Measurements from ENCODE around the gene FAM193B. TPM values are rescaled to one million over a fixed set of nuclear protein-coding genes. Genes with fewer than 3 reads are reported as not detected.

FAM193B gene
- polyA plus RNA-seq, 2 donors, result 42.2 to 141 TPM

GRCh38 chr5:177520916-177521513, 33.3 kb downstream of the FAM193B start:
- WGBS, 2 donors, result 63 to 86% methylated on average over 2 of the region's 2 CpGs
- Histone ChIP-seq H3K27me3 (ENCODE audit: control insufficient read depth in 1 of 2, insufficient read depth in 2 of 2, low read length in 2 of 2) (no peaks in the 10 kb centered on the region), H3K36me3 (ENCODE audit: control insufficient read depth in 2 of 2, insufficient read depth in 2 of 2, low read length in 1 of 2) (peaks cover 24 to 39% of the 10 kb centered on the region in 2 donors)

GRCh38 chr5:177520271-177520670, 34.1 kb downstream of the FAM193B start:
- Histone ChIP-seq H3K9me3 (ENCODE audit: control insufficient read depth in 2 of 2, insufficient read depth in 1 of 2, low read depth in 1 of 2, low read length in 1 of 2) (no peaks in the 10 kb centered on the region), H3K27me3 (ENCODE audit: control insufficient read depth in 1 of 2, insufficient read depth in 2 of 2, low read length in 2 of 2) (no peaks in the 10 kb centered on the region), H3K27ac (ENCODE audit: low read depth in 2 of 2, low read length in 1 of 2) (no peak overlapping the region), H3K36me3 (ENCODE audit: control insufficient read depth in 2 of 2, insufficient read depth in 2 of 2, low read length in 1 of 2) (peaks cover 23 to 34% of the 10 kb centered on the region in 2 donors), H3K4me3 (ENCODE audit: low read depth in 1 of 2, low read length in 2 of 2) (no peak overlapping the region), H3K4me1 (ENCODE audit: control insufficient read depth in 2 of 2, insufficient read depth in 2 of 2, low read length in 1 of 2) (peaks cover 3 to 8% of the 10 kb centered on the region in 2 donors)
- WGBS, 2 donors, result 90 to 93% methylated on average over 3 of the region's 3 CpGs

More at GRCh38 chr5:177520916-177521513, 33.3 kb downstream of the FAM193B start:
- Histone ChIP-seq H3K27ac (ENCODE audit: low read depth in 2 of 2, low read length in 1 of 2) (no peak overlapping the region), H3K9me3 (ENCODE audit: control insufficient read depth in 2 of 2, insufficient read depth in 1 of 2, low read depth in 1 of 2, low read length in 1 of 2) (no peaks in the 10 kb centered on the region), H3K4me1 (ENCODE audit: control insufficient read depth in 2 of 2, insufficient read depth in 2 of 2, low read length in 1 of 2) (peaks cover 3% of the 10 kb centered on the region in 2 donors), H3K4me3 (ENCODE audit: low read depth in 1 of 2, low read length in 2 of 2) (no peak overlapping the region)

- Histone ChIP-seq H3K27me3 (ENCODE audit: control insufficient read depth in 1 of 2, insufficient read depth in 2 of 2, low read length in 2 of 2) (no peaks in the 10 kb centered on the region), H3K9me3 (ENCODE audit: control insufficient read depth in 2 of 2, insufficient read depth in 1 of 2, low read depth in 1 of 2, low read length in 1 of 2) (no peaks in the 10 kb centered on the region), H3K4me1 (ENCODE audit: control insufficient read depth in 2 of 2, insufficient read depth in 2 of 2, low read length in 1 of 2) (peaks cover 4 to 8% of the 10 kb centered on the region in 2 donors), H3K36me3 (ENCODE audit: control insufficient read depth in 2 of 2, insufficient read depth in 2 of 2, low read length in 1 of 2) (peaks cover 22 to 37% of the 10 kb centered on the region in 2 donors), H3K27ac (ENCODE audit: low read depth in 2 of 2, low read length in 1 of 2) (no peak overlapping the region), H3K4me3 (ENCODE audit: low read depth in 1 of 2, low read length in 2 of 2) (no peak overlapping the region)
- 81 to 89% methylated on average over 13 of the region's 13 CpGs for WGBS, 2 donors
Observed at GRCh38 chr5:177519463-177520235, 34.7 kb downstream of the FAM193B start.

- Histone ChIP-seq H3K36me3 (ENCODE audit: control insufficient read depth in 2 of 2, insufficient read depth in 2 of 2, low read length in 1 of 2) (peaks cover 27 to 52% of the 10 kb centered on the region in 2 donors), H3K9me3 (ENCODE audit: control insufficient read depth in 2 of 2, insufficient read depth in 1 of 2, low read depth in 1 of 2, low read length in 1 of 2) (no peaks in the 10 kb centered on the region)
- WGBS, 2 donors, result 0 to 1% methylated on average over 93 to 96 of the region's 96 CpGs
Observed at GRCh38 chr5:177516601-177517568, 37.5 kb downstream of the FAM193B start, which contains the start of gene DDX41. Gene DDX41, minus strand, starts transcription at chr5:177516961. Its CDS starts 16 bp downstream, at chr5:177516945.

GRCh38 chr5:177515580-177515979, 38.8 kb downstream of the FAM193B start:
- peaks cover 27 to 52% of the 10 kb centered on the region in 2 donors for H3K36me3 ChIP-seq (ENCODE audit: control insufficient read depth in 2 of 2, insufficient read depth in 2 of 2, low read length in 1 of 2)

More at GRCh38 chr5:177516601-177517568, 37.5 kb downstream of the FAM193B start, which contains the start of gene DDX41:
- Histone ChIP-seq H3K4me3 (ENCODE audit: low read depth in 1 of 2, low read length in 2 of 2) (peak within 1 kb of the TSS; percentile 73 to 97), H3K4me1 (ENCODE audit: control insufficient read depth in 2 of 2, insufficient read depth in 2 of 2, low read length in 1 of 2) (peaks cover 5 to 8% of the 10 kb centered on the region in 2 donors), H3K27me3 (ENCODE audit: control insufficient read depth in 1 of 2, insufficient read depth in 2 of 2, low read length in 2 of 2) (no peaks in the 10 kb centered on the region), H3K27ac (ENCODE audit: low read depth in 2 of 2, low read length in 1 of 2) (peak within 1 kb of the TSS; percentile 76 to 96)

GRCh38 chr5:177514541-177514940, 39.8 kb downstream of the FAM193B start:
- H3K36me3 ChIP-seq (ENCODE audit: control insufficient read depth in 2 of 2, insufficient read depth in 2 of 2, low read length in 1 of 2), result peaks cover 25 to 48% of the 10 kb centered on the region in 2 donors

More at GRCh38 chr5:177515580-177515979, 38.8 kb downstream of the FAM193B start:
- peaks cover 3 to 8% of the 10 kb centered on the region in 2 donors for H3K4me1 ChIP-seq (ENCODE audit: control insufficient read depth in 2 of 2, insufficient read depth in 2 of 2, low read length in 1 of 2)
- no peaks in the 10 kb centered on the region for H3K27me3 ChIP-seq (ENCODE audit: control insufficient read depth in 1 of 2, insufficient read depth in 2 of 2, low read length in 2 of 2)
- no peaks in the 10 kb centered on the region for H3K9me3 ChIP-seq (ENCODE audit: control insufficient read depth in 2 of 2, insufficient read depth in 1 of 2, low read depth in 1 of 2, low read length in 1 of 2)
- H3K4me3 ChIP-seq (ENCODE audit: low read depth in 1 of 2, low read length in 2 of 2), result peak overlapping the region in 1 of 2 donors; percentile 73
- 87% methylated on average over 7 of the region's 7 CpGs for WGBS, 2 donors
- no peak overlapping the region for H3K27ac ChIP-seq (ENCODE audit: low read depth in 2 of 2, low read length in 1 of 2)

GRCh38 chr5:177513500-177513899, 40.9 kb downstream of the FAM193B start:
- H3K4me1 ChIP-seq (ENCODE audit: control insufficient read depth in 2 of 2, insufficient read depth in 2 of 2, low read length in 1 of 2), result peaks cover 3 to 8% of the 10 kb centered on the region in 2 donors
- H3K4me3 ChIP-seq (ENCODE audit: low read depth in 1 of 2, low read length in 2 of 2), result no peak overlapping the region
- H3K27me3 ChIP-seq (ENCODE audit: control insufficient read depth in 1 of 2, insufficient read depth in 2 of 2, low read length in 2 of 2), result no peaks in the 10 kb centered on the region
- H3K27ac ChIP-seq (ENCODE audit: low read depth in 2 of 2, low read length in 1 of 2), result no peak overlapping the region
- peaks cover 24 to 44% of the 10 kb centered on the region in 2 donors for H3K36me3 ChIP-seq (ENCODE audit: control insufficient read depth in 2 of 2, insufficient read depth in 2 of 2, low read length in 1 of 2)
- H3K9me3 ChIP-seq (ENCODE audit: control insufficient read depth in 2 of 2, insufficient read depth in 1 of 2, low read depth in 1 of 2, low read length in 1 of 2), result no peaks in the 10 kb centered on the region
- 94 to 97% methylated on average over 13 to 15 of the region's 15 CpGs for WGBS, 2 donors

More at GRCh38 chr5:177514541-177514940, 39.8 kb downstream of the FAM193B start:
- no peaks in the 10 kb centered on the region for H3K27me3 ChIP-seq (ENCODE audit: control insufficient read depth in 1 of 2, insufficient read depth in 2 of 2, low read length in 2 of 2)
- no peak overlapping the region for H3K4me3 ChIP-seq (ENCODE audit: low read depth in 1 of 2, low read length in 2 of 2)
- WGBS, 2 donors, result 94% methylated on average over 11 of the region's 11 CpGs
- no peaks in the 10 kb centered on the region for H3K9me3 ChIP-seq (ENCODE audit: control insufficient read depth in 2 of 2, insufficient read depth in 1 of 2, low read depth in 1 of 2, low read length in 1 of 2)
- no peak overlapping the region for H3K27ac ChIP-seq (ENCODE audit: low read depth in 2 of 2, low read length in 1 of 2)
- peaks cover 3 to 8% of the 10 kb centered on the region in 2 donors for H3K4me1 ChIP-seq (ENCODE audit: control insufficient read depth in 2 of 2, insufficient read depth in 2 of 2, low read length in 1 of 2)

GRCh38 chr5:177512736-177513380, 41.5 kb downstream of the FAM193B start:
- 90 to 91% methylated on average over 16 of the region's 16 CpGs for WGBS, 2 donors
- Histone ChIP-seq H3K27me3 (ENCODE audit: control insufficient read depth in 1 of 2, insufficient read depth in 2 of 2, low read length in 2 of 2) (no peaks in the 10 kb centered on the region), H3K36me3 (ENCODE audit: control insufficient read depth in 2 of 2, insufficient read depth in 2 of 2, low read length in 1 of 2) (peaks cover 24 to 44% of the 10 kb centered on the region in 2 donors), H3K9me3 (ENCODE audit: control insufficient read depth in 2 of 2, insufficient read depth in 1 of 2, low read depth in 1 of 2, low read length in 1 of 2) (no peaks in the 10 kb centered on the region), H3K27ac (ENCODE audit: low read depth in 2 of 2, low read length in 1 of 2) (no peak overlapping the region), H3K4me3 (ENCODE audit: low read depth in 1 of 2, low read length in 2 of 2) (no peak overlapping the region), H3K4me1 (ENCODE audit: control insufficient read depth in 2 of 2, insufficient read depth in 2 of 2, low read length in 1 of 2) (peaks cover 3 to 8% of the 10 kb centered on the region in 2 donors)
